ENCODE data around the gene NKX2-8.

DNA sequence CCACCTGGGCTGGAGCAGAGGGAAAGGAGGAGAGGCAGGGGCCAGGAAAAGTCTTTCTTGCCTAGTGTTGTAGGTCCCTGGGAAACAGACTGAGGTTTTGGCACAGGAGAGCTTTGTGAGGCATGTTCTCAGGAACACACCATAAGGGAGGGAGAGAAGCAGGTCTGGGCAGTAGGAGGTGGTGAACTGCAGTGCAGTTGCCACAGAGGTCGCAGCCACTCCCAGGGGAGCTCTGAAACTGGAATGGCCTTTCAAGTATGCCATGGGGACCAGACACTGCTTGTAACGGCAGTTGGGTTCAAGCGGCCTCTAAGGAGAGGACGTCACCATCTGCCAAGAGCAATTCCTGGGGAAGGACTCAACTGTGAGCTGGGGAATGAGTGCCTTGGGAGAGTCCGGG lies 35.4 kb upstream of the NKX2-8 start:
- TF ChIP-seq CTCF (IDR thresholded peaks at IDR 0.05; ENCODE audit: insufficient read depth, low read depth, low read length), result no peak
- TF ChIP-seq EZH2 (IDR thresholded peaks at IDR 0.05; ENCODE audit: insufficient read depth, low read length), result no peak

Data from astrocyte (in vitro differentiated cells and primary cell).